ENCODE results near the gene CTSG.
"Not testable (repeated sequence)": the region's sequence is repeated elsewhere in the genome, so short reads cannot be mapped to it uniquely, and the experiment has no call there.

Gene CTSG

DNA sequence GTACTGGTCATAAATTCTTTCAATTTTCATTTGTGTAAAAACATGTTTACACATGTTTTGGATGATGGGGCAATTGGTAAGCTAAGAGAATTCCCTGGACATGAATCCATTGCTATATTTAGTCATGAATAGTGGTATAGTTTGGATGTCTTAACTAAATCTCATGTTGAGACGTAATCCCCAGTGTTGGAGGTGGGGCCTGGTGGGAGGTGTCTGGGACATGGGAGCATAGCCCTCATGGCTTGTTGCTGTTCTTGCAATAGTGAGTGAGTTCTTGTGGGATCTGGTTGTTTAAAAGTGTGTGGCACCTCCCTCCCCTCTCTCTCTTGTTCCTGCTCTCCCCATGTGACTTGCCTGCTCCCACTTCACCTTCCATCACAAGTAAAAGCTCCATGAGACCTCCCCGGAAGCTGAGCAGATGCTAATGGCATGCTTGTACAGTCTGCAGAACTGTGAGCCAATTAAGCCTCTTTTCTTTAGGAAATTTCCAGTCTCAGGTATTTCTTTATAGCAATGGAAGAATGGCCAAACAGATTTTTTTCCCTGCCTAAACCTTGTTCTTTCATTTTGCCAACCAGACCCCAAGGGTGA, 33.6 kb downstream of the CTSG start:
- in situ Hi-C loops (cut with MboI; ENCODE audit: low pct_unique_long_range_greater_than_20kb, low sequenced_read_pairs, unreplicated experiment) = no loop called here
- no peak for DNase-seq (ENCODE audit: low spot score)
- no peak for TF ChIP-seq CTCF (IDR thresholded peaks at IDR 0.05; ENCODE audit: extremely low read depth, insufficient read depth, missing control alignments)

DNA sequence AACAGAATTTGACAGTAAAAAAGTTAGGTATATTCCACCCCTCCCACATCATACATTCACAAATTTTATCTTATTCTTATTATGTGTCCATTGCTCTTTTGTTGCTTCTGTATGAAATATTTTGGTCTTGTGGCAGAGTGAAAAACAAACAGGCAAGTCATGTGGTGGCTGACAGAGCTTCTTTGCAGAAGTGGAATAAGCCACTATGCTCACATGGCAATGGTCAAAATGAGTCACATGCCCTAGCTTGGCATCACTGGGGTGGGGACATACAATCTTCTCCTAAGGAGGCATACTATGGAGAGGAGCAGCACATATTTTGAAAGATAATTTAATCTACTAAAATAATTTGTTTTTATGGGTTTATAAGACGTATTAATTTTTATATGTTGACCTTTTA, 40.3 kb downstream of the CTSG start:
- in situ Hi-C loops (cut with MboI; ENCODE audit: low pct_unique_long_range_greater_than_20kb, low sequenced_read_pairs, unreplicated experiment) = no loop called here
- TF ChIP-seq CTCF (IDR thresholded peaks at IDR 0.05; ENCODE audit: extremely low read depth, insufficient read depth, missing control alignments) = no peak
- no peak for DNase-seq (ENCODE audit: low spot score)

DNA sequence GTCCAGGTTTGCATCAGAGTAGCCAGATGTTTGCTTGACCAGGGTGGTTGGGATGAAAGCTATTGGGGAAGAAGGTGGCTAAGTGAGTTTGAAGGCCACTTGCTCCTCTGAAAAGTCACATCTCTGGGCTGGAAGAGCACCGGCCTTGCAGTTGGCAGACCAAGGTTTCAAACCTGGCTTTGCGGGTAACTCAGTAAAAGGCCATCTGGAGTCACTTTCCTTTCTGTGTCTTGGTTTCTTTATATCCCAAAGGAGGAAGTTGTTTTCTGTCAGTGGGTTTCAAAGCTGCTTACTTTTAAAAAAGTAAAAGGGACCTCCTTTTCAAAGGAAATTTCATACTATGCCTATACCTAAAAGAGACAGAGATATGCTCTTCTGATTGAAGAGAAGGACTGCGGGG, 41.8 kb downstream of the CTSG start:
- no peak for TF ChIP-seq CTCF (IDR thresholded peaks at IDR 0.05; ENCODE audit: extremely low read depth, insufficient read depth, missing control alignments)
- DNase-seq (ENCODE audit: low spot score) = no peak
- in situ Hi-C loops (cut with MboI; ENCODE audit: low pct_unique_long_range_greater_than_20kb, low sequenced_read_pairs, unreplicated experiment) = no loop called here

GRCh38 chr14:24525877-24526620, 50.0 kb downstream of the CTSG start:
- DNase-seq (ENCODE audit: low spot score); in situ Hi-C loops (cut with MboI; ENCODE audit: low pct_unique_long_range_greater_than_20kb, low sequenced_read_pairs, unreplicated experiment): not testable (repeated sequence)

Measured in GM13977 (cell line).